T-helper 2 cell (primary cell): ENCODE measurements around the gene PAK5.

ENCODE experiments used
- DNase-seq, 5 experiments: peaks; one replicate each; pipeline versions ENCODE4 v3.0.0 to v3.0.0-alpha.2; 2012 to 2022

PAK5 gene

DNA sequence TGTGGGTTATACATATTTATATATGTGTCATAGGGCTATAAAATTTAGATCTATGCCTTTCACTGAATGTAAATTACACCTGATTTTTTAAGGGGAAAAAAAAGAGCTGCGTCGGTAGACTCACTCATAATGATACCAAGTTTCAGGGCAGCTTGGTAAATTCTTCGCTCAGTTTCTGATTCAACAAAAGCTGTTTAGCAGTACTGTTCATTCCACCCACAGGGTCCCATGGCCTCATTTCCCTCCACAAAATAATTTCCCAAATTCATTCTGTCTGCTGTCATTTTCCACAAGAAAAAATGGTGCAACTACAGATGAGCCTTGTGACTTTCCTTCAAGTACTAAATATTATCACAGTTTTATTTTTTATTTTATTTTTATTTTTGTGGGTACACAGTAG is 63.7 kb downstream of the PAK5 start:
- no peak for DNase-seq

GRCh38 chr20:9769954-9770353 is 68.9 kb downstream of the PAK5 start:
- DNase-seq, result no peak

DNA sequence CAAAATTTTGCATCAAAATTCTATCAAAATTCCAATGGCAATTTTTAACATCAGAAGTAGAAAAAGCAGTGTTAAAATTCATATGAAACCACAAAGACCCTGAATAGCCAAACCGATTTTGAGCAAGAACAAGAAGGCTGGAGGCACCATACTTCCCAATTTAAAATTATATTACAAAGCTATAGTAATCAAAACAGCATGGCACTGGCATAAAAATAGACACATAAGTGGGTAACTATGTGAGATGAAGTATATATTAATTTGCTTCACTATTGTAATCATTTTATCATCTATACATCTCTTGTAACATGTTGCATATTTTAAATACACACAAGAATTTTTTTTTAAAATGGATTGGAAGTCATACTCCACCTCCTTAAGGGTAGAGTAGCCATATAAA is 77.4 kb downstream of the PAK5 start:
- DNase-seq, result no peak

DNA sequence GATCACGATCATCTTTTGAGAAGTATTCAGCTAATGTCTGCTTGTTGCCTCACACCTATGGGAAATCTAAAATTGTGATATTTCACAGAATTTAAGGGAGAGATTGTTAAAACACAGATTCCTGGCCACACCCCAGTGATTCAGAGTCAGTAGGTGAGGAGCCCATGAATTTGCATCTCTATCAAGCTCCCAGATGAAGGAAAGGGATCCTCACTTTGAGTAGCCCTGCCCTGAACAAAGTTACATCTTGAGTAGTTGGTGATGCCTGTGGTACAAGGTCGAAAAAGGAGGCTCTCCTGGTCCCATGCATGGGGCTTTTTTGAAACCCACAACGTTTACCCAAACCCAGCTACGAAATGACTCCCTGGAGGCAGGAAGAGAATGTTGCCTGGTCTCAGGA is 79.5 kb downstream of the PAK5 start:
- no peak for DNase-seq

DNA sequence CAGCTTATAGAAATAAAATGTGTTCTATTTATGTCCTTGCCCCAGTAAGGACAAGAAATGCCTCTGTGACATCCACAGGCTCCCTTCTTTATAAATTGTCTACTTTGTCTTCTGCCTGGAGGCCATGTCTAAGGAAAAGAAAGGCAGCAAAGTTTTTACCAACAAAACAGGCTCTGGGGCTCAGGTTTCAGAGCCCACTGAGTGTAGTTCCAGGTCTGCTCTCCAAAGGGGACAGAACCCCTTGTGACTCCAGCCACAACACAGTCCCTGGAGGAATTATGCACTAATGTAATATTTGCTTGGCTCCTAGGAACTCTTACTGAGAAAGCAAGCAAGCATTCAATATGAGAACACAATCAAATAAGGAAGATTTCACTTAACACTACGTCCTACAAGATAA is 80.1 kb downstream of the PAK5 start:
- no peak for DNase-seq

DNA sequence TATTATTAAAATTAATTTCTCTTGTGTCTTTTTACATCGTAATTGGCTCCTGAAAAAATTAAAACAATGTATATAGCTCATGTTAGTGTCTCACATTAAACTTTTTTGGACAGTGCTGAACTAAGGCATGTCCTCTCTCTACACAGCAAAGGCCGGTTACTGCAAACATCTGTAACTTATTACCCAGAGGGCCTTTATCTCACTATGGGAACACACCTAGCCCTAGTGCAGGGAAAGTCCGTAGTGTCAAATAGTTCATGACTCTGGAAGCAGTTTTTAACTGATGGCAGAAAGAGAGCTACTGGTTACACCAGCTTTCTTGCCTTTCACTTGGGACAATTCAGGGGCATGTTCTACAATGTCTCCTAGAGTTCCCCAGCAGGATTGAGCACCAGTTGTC is 82.2 kb downstream of the PAK5 start:
- no peak for DNase-seq

DNA sequence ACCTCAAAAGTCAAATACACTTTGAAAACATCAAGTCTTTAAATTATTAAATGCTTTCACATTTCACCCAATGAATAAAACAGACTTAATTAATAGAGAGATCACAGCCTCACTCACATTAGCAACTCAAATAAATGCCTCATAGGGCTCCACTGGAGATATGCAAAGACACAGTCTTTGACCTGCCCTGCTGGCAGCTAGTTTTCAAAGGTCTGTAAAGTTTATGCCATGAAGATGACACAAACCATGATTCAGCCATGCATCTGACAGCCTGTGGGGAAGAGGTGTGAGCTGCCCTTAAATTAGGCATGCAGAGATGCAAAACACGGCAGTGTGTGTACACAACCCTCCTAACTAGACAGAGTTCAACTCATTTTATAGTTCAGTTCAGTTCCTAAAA is 83.6 kb downstream of the PAK5 start:
- no peak for DNase-seq

DNA sequence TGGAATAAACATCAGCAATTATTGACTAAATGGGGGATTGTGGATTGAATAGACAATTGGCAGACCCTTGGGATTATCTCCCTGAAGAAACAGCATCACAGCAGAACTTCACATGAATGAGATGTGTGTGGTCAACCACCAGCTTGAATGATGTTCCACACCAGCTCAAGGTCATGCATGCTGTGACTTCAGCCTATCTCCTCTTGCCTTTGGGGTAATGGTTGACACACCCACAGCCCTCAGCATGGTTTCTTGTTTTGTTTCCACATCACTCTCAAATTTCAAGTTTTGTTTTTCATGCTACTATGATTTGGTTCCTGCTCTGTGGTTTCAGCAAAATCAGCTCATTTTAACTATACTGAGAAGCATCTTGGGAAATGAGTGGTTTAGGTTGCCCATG is 94.3 kb downstream of the PAK5 start:
- no peak for DNase-seq

GRCh38 chr20:9743871-9744270 is 95.0 kb downstream of the PAK5 start:
- DNase-seq, result no peak

DNA sequence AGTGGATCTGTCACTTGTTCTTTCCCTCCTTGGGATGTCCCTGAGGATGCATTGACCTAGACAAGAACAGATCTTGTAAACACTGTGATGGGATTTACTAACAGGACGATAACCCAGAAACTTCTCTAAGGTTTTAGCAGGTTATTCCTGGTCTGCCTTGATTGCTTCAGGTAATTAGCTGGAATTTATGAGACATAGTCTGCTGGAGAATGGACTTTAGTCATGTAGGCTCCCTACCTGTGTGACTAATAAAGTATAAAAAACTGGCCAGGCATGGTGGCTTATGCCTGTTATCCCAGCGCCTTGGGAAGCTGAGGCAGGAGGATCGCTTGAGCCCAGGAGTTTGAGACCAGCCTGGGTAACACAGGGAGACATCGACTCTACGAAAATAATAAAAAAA is 96.1 kb downstream of the PAK5 start:
- no peak for DNase-seq

- DNase-seq, result no peak
These were observed 96.9 kb downstream of the PAK5 start for GRCh38 chr20:9741996-9742395.

- DNase-seq, result no peak
These were observed 98.4 kb downstream of the PAK5 start for GRCh38 chr20:9740486-9740885.

DNA sequence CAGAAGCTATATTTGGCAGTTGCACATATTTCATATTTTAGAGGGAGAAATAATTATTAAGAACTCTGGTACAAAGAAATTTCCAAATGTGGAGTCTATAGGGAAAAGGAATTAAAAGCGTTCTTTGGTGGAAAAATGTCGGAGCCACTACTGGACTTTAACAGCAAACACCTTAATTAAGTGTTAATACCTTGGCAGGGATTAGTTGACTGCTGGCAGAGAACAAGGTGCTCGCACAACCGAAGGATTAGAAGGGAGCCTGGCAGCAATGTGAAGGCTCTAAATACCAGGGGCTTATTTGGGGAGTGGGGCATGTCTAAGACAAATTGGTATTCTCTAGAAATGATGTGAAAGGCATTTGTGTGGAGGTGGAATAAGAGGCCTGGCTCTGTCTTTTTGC is 98.9 kb downstream of the PAK5 start:
- DNase-seq, result no peak

GRCh38 chr20:9736373-9736772 is 102.5 kb downstream of the PAK5 start:
- DNase-seq, result no peak

GRCh38 chr20:9723501-9724202 is 115.2 kb downstream of the PAK5 start:
- no peak for DNase-seq

DNA sequence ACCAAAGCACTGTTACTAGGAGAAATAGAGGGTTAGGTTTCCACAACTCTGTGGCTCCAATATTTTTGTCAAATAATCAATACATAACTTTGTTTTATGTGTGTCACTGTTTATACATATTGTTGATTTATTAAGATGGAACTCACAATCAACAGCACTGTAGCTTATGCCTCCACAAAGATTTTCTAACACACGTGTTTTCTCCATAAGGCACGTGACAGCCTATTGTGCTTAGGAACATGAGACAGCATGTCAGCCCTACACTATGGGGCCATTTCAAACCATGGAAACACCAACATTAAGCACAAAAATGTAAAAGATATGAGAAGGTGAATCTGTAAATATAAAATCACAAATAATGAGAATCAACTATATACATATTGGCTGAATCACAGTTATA is 127.0 kb downstream of the PAK5 start:
- no peak for DNase-seq

GRCh38 chr20:9710685-9711084 is 128.2 kb downstream of the PAK5 start:
- DNase-seq, result no peak

GRCh38 chr20:9705722-9706476 is 133.0 kb downstream of the PAK5 start:
- peak in 1 of 5 experiments; percentile 4 for DNase-seq

DNA sequence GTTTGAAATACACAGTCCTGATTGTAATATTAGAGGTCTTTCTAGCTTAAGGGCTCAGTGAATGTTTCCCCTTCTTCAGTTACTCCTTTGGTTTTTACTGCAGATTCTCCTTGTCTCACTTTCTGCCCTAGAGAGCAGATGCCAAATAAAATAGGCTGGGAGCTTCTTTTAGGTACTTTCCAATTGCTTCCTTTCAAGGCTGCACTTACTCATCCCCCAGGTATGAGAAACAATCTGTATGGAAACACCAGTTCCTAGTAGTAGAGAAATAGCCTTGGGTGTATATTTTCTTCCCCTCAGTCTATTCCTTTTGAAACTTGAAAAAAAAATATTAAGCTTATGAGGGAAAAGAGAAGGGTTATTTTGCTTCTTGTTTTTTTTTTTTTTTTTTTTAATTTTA is 139.7 kb downstream of the PAK5 start:
- no peak for DNase-seq

GRCh38 chr20:9689041-9689440 is 149.8 kb downstream of the PAK5 start:
- DNase-seq, result no peak

GRCh38 chr20:9686866-9687265 is 152.0 kb downstream of the PAK5 start:
- no peak for DNase-seq

- DNase-seq, result no peak
These were observed 152.4 kb downstream of the PAK5 start for GRCh38 chr20:9686455-9686854.

- DNase-seq, result no peak
These were observed 152.9 kb downstream of the PAK5 start for GRCh38 chr20:9686001-9686400.

GRCh38 chr20:9685011-9685410 is 153.9 kb downstream of the PAK5 start:
- no peak for DNase-seq
